HepG2 (cell line): ENCODE data around the gene METTL23. TPM values are rescaled to one million over a fixed set of nuclear protein-coding genes. Genes with fewer than 3 reads are reported as not detected.

ENCODE experiments used
- CHD4 ChIP-seq: fragments of 200-600 bp; sonication (generic); IDR thresholded peaks from 2 replicates; pipeline ENCODE4 v1.7.0; 2017; ENCODE audit warnings: mild to moderate bottlenecking, low read length, borderline replicate concordance
- ETV5 ChIP-seq: IDR thresholded peaks from 2 replicates; pipeline ENCODE4 v1.6.1; 2018; ENCODE audit warnings: missing biosample characterization, missing genetic modification reagents, inconsistent platforms, borderline replicate concordance
- HHEX ChIP-seq: IDR thresholded peaks from 2 replicates; pipeline ENCODE4 v1.6.1; 2016; ENCODE audit warnings: control low read depth
- JUND ChIP-seq: sonication (generic); formaldehyde crosslinking; IDR thresholded peaks from 2 replicates; pipeline ENCODE4 v1.8.0; 2022; ENCODE audit warnings: mild to moderate bottlenecking, missing genetic modification reagents
- NBN ChIP-seq: fragments of 450-650 bp; conservative IDR thresholded peaks from 2 replicates; pipeline ENCODE4 v1.6.1; 2017
- NR2C2 ChIP-seq: sonication (generic); formaldehyde crosslinking; IDR thresholded peaks from 2 replicates; pipeline ENCODE4 v1.4.0; 2020; ENCODE audit warnings: missing genetic modification reagents, mild to moderate bottlenecking, moderate library complexity, borderline replicate concordance
- PCBP1 ChIP-seq: fragments of 200-400 bp; formaldehyde crosslinking; IDR thresholded peaks from 2 replicates; pipeline ENCODE4 v1.6.1; 2017; ENCODE audit warnings: mild to moderate bottlenecking, low read depth, low read length, borderline replicate concordance
- RBAK ChIP-seq: sonication (generic); formaldehyde crosslinking; IDR thresholded peaks from 2 replicates; pipeline ENCODE4 v1.5.1; 2020; ENCODE audit warnings: mild to moderate bottlenecking, missing genetic modification reagents
- REPIN1 ChIP-seq: sonication (generic); formaldehyde crosslinking; IDR thresholded peaks from 2 replicates; pipeline ENCODE4 v1.8.0; 2022; ENCODE audit warnings: missing genetic modification reagents, low read depth, mild to moderate bottlenecking, borderline replicate concordance
- SYNCRIP ChIP-seq: fragments of 200-400 bp; formaldehyde crosslinking; IDR thresholded peaks from 2 replicates; pipeline ENCODE4 v1.6.1; 2018; ENCODE audit warnings: mild to moderate bottlenecking, low read depth, low read length; ENCODE audit not compliant: insufficient read depth
- TBX3 ChIP-seq: fragments of 450-650 bp; IDR thresholded peaks from 2 replicates; pipeline ENCODE4 v1.6.1; 2017; ENCODE audit warnings: antibody characterized with exemption, mild to moderate bottlenecking, inconsistent platforms, borderline replicate concordance
- ZFAT ChIP-seq: sonication (generic); formaldehyde crosslinking; conservative IDR thresholded peaks from 2 replicates; pipeline ENCODE4 v1.8.1; 2023; ENCODE audit warnings: missing genetic modification reagents, inconsistent platforms
- ZMAT3 ChIP-seq: sonication (generic); formaldehyde crosslinking; conservative IDR thresholded peaks from 2 replicates; pipeline ENCODE4 v1.7.0; 2021; ENCODE audit warnings: missing genetic modification reagents
- ZNF138 ChIP-seq: sonication (generic); formaldehyde crosslinking; IDR thresholded peaks from 2 replicates; pipeline ENCODE4 v1.5.0; 2020; ENCODE audit warnings: mild to moderate bottlenecking, low read depth, missing genetic modification reagents
- ZNF143 ChIP-seq: sonication (generic); formaldehyde crosslinking; IDR thresholded peaks from 2 replicates; pipeline ENCODE4 v1.4.0; 2020; ENCODE audit warnings: missing genetic modification reagents
- ZNF207 ChIP-seq: fragments of 450-650 bp; IDR thresholded peaks from 2 replicates; pipeline ENCODE4 v1.6.1; 2016; ENCODE audit warnings: antibody characterized with exemption, borderline replicate concordance
- ZNF605 ChIP-seq: sonication (generic); formaldehyde crosslinking; IDR thresholded peaks from 2 replicates; pipeline ENCODE4 v1.8.0; 2022; ENCODE audit warnings: mild to moderate bottlenecking, missing genetic modification reagents
- ZNF660 ChIP-seq: sonication (generic); formaldehyde crosslinking; IDR thresholded peaks from 2 replicates; pipeline ENCODE4 v1.5.1; 2020; ENCODE audit warnings: mild to moderate bottlenecking, low read depth, missing genetic modification reagents, borderline replicate concordance
- ZNF790 ChIP-seq: sonication (generic); formaldehyde crosslinking; IDR thresholded peaks from 2 replicates; pipeline ENCODE4 v1.8.0; 2022; ENCODE audit warnings: missing genetic modification reagents, mild to moderate bottlenecking, borderline replicate concordance
- ZNF83 ChIP-seq: sonication (generic); formaldehyde crosslinking; IDR thresholded peaks from 2 replicates; pipeline ENCODE4 v1.4.0; 2020; ENCODE audit warnings: missing genetic modification reagents, mild to moderate bottlenecking, borderline replicate concordance
- polyA plus RNA-seq, 8 experiments: library from polyadenylated mRNA; depleted of rRNA in 3 of 8; stranded (reverse) in 7 of 8; unstranded in 1 of 8; fragments of >200 nt; fragmentation: Illumina TruSeq in 4 of 8; extraction: Trizol in 4 of 8; gene quantifications; 2 replicates each; pipeline versions ENCODE4 v1.2.1 to v1.2.3, GENCODE V29; 2011 to 2016; ENCODE audit warnings: low read depth in 4 of 8, missing spikeins in 1 of 8, mixed read lengths in 1 of 8; ENCODE audit not compliant: insufficient read depth in 1 of 8
- total RNA-seq, 5 experiments: library from RNA; depleted of rRNA; stranded (reverse); fragments of >200 nt; fragmentation: Illumina TruSeq; extraction: Trizol; gene quantifications; 2 replicates each; pipeline ENCODE4 v1.2.3, GENCODE V29; 2016; ENCODE audit warnings: low read depth in 1 of 5
- TF ChIP-seq, protein P1 (sequence below): sonication (generic); formaldehyde crosslinking; IDR thresholded peaks from 2 replicates; pipeline ENCODE4 v1.8.0; 2022; ENCODE audit warnings: mild to moderate bottlenecking, missing genetic modification reagents, moderate library complexity
- TF ChIP-seq, protein P2 (sequence below): sonication (generic); formaldehyde crosslinking; IDR thresholded peaks from 2 replicates; pipeline ENCODE4 v1.4.0; 2020; ENCODE audit warnings: mild to moderate bottlenecking, missing genetic modification reagents
- TF ChIP-seq, protein P3 (sequence below): sonication (generic); formaldehyde crosslinking; IDR thresholded peaks from 2 replicates; pipeline ENCODE4 v1.5.0; 2020; ENCODE audit warnings: mild to moderate bottlenecking, missing genetic modification reagents, moderate library complexity
- TF ChIP-seq, protein P4 (sequence below): sonication (generic); formaldehyde crosslinking; IDR thresholded peaks from 2 replicates; pipeline ENCODE4 v1.9.0; 2021; ENCODE audit warnings: missing genetic modification reagents, mild to moderate bottlenecking, borderline replicate concordance

Gene METTL23
- total and polyA plus RNA-seq, 2 of the 13 experiments (the other 11 are each of a cell fraction or from before 2014, with no cell fraction given), result 39.9 to 104 TPM

DNA sequence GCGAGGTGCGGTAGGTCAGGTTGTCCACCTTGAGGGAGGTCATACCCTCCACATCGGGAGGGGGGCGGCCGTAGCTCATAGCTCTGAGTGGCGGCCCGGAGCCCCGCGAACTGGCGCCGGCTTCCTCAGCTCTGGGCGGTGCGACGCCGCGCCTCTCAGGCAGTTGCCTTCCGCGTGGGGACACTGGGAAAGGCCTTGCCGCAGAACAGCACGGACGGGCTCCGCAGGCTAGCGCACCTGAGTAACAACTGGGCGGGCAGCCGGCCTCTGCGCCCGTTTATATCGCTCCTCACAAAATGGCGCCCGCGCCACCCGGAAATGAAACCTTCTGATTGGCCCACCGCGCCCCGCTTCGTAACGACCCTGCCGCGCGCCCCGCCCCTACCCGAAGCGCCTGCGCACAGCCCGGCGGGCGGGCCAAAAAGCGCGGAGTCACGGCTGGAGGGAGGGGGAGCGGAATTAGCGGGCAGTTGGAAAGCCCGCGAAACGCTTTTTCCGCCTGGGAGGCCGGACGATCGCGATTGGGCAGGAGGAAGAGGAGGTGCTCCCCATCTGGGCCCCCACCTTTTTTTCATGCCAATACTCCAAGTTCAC is 10.5 kb downstream of the METTL23 start, which contains the start of gene SRSF2 (continued):
- no peak; the same call in 1 of the 2 replicates for TF ChIP-seq ZNF790 (CRISPR knock-in tag)
- no peak for TF ChIP-seq NBN
- TF ChIP-seq, protein P1, sequence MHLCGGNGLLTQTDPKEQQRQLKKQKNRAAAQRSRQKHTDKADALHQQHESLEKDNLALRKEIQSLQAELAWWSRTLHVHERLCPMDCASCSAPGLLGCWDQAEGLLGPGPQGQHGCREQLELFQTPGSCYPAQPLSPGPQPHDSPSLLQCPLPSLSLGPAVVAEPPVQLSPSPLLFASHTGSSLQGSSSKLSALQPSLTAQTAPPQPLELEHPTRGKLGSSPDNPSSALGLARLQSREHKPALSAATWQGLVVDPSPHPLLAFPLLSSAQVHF (CRISPR knock-in tag), result peak; percentile 97
- TF ChIP-seq NR2C2 (CRISPR knock-in tag), result peak; percentile 98
- peak; percentile 79; the same call in 1 of the 2 replicates for TF ChIP-seq JUND (CRISPR knock-in tag)
- no peak for TF ChIP-seq ZNF207
- 0 out of 2 replicates have a peak, but pooled peaks have one; percentile 15 for TF ChIP-seq PCBP1
- TF ChIP-seq REPIN1, result peak; percentile 66
- no peak for TF ChIP-seq ZNF143 (CRISPR knock-in tag)
- no peak; the same call in 1 of the 2 replicates for TF ChIP-seq ZNF83 (CRISPR knock-in tag)
- peak; percentile 99 for TF ChIP-seq ZNF138 (CRISPR knock-in tag)
- no peak for TF ChIP-seq TBX3
- TF ChIP-seq ETV5 (CRISPR knock-in tag), result peak; percentile 72
- no peak for TF ChIP-seq ZNF660 (CRISPR knock-in tag)
- peak; percentile 89; the same call in 1 of the 2 replicates for TF ChIP-seq ZMAT3
- no peak for TF ChIP-seq SYNCRIP
- TF ChIP-seq ZNF605 (CRISPR knock-in tag), result peak; percentile 92
- peak; percentile 36; the same call in 1 of the 2 replicates for TF ChIP-seq RBAK (CRISPR knock-in tag)
- no peak for TF ChIP-seq HHEX
- peak; percentile 88; the same call in 1 of the 2 replicates for TF ChIP-seq ZFAT
- TF ChIP-seq, protein P2, sequence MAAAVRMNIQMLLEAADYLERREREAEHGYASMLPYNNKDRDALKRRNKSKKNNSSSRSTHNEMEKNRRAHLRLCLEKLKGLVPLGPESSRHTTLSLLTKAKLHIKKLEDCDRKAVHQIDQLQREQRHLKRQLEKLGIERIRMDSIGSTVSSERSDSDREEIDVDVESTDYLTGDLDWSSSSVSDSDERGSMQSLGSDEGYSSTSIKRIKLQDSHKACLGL (CRISPR knock-in tag), result peak; percentile 89
- TF ChIP-seq, protein P3, sequence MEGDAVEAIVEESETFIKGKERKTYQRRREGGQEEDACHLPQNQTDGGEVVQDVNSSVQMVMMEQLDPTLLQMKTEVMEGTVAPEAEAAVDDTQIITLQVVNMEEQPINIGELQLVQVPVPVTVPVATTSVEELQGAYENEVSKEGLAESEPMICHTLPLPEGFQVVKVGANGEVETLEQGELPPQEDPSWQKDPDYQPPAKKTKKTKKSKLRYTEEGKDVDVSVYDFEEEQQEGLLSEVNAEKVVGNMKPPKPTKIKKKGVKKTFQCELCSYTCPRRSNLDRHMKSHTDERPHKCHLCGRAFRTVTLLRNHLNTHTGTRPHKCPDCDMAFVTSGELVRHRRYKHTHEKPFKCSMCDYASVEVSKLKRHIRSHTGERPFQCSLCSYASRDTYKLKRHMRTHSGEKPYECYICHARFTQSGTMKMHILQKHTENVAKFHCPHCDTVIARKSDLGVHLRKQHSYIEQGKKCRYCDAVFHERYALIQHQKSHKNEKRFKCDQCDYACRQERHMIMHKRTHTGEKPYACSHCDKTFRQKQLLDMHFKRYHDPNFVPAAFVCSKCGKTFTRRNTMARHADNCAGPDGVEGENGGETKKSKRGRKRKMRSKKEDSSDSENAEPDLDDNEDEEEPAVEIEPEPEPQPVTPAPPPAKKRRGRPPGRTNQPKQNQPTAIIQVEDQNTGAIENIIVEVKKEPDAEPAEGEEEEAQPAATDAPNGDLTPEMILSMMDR (CRISPR knock-in tag), result peak; percentile 18
- TF ChIP-seq, protein P4, sequence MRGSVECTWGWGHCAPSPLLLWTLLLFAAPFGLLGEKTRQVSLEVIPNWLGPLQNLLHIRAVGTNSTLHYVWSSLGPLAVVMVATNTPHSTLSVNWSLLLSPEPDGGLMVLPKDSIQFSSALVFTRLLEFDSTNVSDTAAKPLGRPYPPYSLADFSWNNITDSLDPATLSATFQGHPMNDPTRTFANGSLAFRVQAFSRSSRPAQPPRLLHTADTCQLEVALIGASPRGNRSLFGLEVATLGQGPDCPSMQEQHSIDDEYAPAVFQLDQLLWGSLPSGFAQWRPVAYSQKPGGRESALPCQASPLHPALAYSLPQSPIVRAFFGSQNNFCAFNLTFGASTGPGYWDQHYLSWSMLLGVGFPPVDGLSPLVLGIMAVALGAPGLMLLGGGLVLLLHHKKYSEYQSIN (CRISPR knock-in tag), result no peak
- no peak for TF ChIP-seq CHD4
